ENCODE results near the gene FAM131A. TPM values are rescaled to one million over a fixed set of nuclear protein-coding genes. Genes with fewer than 3 reads are reported as not detected.

FAM131A gene
- total RNA-seq, 2 experiments from 2014 or later, result 4.0 to 5.5 TPM

DNA sequence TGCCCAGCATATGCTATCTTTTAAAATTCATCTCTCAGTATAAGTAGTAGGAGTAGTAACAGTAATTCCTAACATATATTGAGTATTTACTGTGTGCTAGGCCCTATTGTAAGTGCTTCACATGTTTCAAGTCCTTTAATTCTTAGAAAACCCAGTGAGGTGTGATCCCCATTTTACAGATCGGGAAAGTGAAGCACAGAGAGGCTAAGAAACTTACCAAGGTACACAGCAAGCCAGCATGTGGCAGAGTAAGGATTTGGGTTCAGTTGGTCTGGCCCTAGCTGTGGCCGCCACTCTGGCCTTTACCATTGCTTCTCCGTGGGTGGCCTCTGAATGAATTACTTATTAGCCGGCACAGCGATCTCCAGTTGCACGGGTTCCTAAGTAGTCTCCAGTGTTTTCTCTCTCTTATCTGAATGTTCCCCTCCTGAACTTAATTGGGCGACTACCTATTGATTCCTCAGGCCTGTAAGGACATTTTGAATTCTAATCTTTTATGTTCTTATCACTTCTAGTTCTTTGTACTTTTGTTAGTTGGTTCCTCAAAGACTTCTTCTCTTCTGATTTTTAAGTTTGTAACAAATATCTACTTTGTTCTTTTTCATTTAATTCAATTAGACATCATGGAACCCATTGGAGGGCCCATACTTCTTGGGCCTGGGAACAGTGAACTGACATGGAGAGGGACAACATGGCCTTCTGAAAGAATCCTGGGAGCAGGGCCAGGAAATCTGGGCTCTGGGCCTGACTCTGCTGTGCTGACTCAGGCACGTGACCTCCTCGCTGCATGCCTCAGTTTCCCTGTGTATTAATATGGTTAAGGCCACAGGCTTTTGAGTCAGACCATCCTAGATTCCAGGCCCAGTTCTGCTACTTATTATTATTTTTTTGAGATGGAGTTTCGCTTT, 12.4 kb downstream of the FAM131A start:
- POLR2A ChIA-PET, result no interaction called here
- DNase-seq (no peak), ATAC-seq (no peak)
- Mint-ChIP-seq H3K4me1 (ENCODE audit: low read depth) (peaks cover 4% of the 10 kb centered on the region), H3K36me3 (ENCODE audit: low read depth) (no peaks in the 10 kb centered on the region), H3K4me3 (no peak overlapping the region), H3K27ac (no peak overlapping the region), H3K9me3 (no peaks in the 10 kb centered on the region), H3K27me3 (no peaks in the 10 kb centered on the region)
- TF ChIP-seq, protein P1, sequence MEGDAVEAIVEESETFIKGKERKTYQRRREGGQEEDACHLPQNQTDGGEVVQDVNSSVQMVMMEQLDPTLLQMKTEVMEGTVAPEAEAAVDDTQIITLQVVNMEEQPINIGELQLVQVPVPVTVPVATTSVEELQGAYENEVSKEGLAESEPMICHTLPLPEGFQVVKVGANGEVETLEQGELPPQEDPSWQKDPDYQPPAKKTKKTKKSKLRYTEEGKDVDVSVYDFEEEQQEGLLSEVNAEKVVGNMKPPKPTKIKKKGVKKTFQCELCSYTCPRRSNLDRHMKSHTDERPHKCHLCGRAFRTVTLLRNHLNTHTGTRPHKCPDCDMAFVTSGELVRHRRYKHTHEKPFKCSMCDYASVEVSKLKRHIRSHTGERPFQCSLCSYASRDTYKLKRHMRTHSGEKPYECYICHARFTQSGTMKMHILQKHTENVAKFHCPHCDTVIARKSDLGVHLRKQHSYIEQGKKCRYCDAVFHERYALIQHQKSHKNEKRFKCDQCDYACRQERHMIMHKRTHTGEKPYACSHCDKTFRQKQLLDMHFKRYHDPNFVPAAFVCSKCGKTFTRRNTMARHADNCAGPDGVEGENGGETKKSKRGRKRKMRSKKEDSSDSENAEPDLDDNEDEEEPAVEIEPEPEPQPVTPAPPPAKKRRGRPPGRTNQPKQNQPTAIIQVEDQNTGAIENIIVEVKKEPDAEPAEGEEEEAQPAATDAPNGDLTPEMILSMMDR (IDR thresholded peaks at IDR 0.05), result no peak
- intact Hi-C loops (cut with micrococcal nuclease), result no loop called here
- CTCF ChIA-PET, result interaction anchor here (1.0 kb wide), 1 partner anchor 194 kb away, joined by 3 read pairs; no protein-coding TSS in a partner anchor

DNA sequence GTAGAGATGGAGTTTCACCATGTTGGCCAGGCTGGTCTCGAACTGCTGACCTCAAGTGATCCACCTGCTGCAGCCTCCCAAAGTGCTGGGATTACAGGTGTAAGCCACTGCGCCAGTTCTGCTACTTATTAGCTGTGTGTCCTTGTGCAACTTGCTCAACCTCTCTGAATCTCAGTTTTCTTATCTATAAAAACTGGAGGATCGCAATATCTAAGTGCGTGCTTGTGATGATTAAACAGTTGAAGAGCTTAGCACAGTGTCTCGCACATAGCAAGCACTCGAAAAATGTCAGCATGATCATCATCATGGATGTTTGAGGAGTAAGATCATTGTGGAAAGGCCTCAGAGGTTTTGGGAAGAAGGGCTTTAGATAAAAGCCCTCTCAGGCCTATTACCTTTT, 13.2 kb downstream of the FAM131A start:
- no peak overlapping the region for H3K27ac Mint-ChIP-seq
- no peak overlapping the region for H3K4me3 Mint-ChIP-seq
- H3K27me3 Mint-ChIP-seq, result no peaks in the 10 kb centered on the region
- peaks cover 4% of the 10 kb centered on the region for H3K4me1 Mint-ChIP-seq (ENCODE audit: low read depth)
- ChIA-PET CTCF (interaction anchor here (1.0 kb wide), 1 partner anchor 193 kb away, joined by 3 read pairs; no protein-coding TSS in a partner anchor), POLR2A (interaction anchor here (0.7 to 2.1 kb wide), 2 partner anchors 11 to 27 kb away, joined by 3 to 11 read pairs; partner anchors contain the start of genes CLCN2 and POLR2H)
- DNase-seq, result no peak
- no peaks in the 10 kb centered on the region for H3K9me3 Mint-ChIP-seq
- H3K36me3 Mint-ChIP-seq (ENCODE audit: low read depth), result no peaks in the 10 kb centered on the region
- intact Hi-C loops (cut with micrococcal nuclease), result no loop called here
- ATAC-seq, result no peak
- TF ChIP-seq, protein P1 (IDR thresholded peaks at IDR 0.05), result no peak

DNA sequence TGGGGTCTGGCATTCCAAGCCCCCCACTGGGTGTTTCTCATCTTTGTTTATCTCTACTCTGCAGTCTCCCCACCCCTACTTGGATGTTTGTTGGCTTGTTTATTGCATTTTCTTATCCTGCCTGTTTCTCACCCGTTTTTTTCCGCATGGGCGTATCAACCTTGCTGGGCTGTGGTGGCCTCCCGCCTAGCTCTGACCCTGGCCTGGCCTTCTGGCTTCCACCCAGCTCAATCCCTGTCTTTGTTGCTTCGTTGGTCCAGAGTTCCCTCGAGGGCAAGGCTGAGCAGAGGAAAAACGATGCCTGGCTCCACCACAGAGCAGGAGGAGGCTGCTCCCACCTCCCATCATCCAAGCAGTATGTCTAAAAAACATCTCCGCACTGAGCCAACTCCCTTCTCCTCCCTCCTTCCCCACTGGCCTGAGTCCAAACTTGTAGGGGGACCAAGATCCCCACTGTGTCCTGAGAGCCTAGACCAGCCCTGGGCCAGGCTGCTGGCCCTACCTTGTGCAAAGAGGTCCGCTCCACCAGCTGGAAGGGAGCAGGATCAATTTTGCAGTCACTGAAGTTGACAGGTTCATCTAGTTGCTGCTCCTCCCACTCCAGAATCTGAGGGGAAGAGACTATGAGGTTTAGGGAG, 14.2 kb downstream of the FAM131A start:
- Mint-ChIP-seq H3K4me1 (ENCODE audit: low read depth) (peaks cover 4% of the 10 kb centered on the region), H3K4me3 (no peak overlapping the region), H3K36me3 (ENCODE audit: low read depth) (no peaks in the 10 kb centered on the region), H3K27me3 (no peaks in the 10 kb centered on the region), H3K27ac (no peak overlapping the region), H3K9me3 (no peaks in the 10 kb centered on the region)
- DNase-seq (no peak), ATAC-seq (no peak)
- intact Hi-C loops (cut with micrococcal nuclease), result no loop called here
- ChIA-PET POLR2A (interaction anchor here (2.1 kb wide), 1 partner anchor 10 kb away, joined by 11 read pairs; the partner anchor contains the start of genes CLCN2 and POLR2H), CTCF (interaction anchor here (2.0 kb wide), 1 partner anchor 20 kb away, joined by 6 read pairs; no protein-coding TSS in a partner anchor)
- TF ChIP-seq, protein P1 (IDR thresholded peaks at IDR 0.05), result no peak

DNA sequence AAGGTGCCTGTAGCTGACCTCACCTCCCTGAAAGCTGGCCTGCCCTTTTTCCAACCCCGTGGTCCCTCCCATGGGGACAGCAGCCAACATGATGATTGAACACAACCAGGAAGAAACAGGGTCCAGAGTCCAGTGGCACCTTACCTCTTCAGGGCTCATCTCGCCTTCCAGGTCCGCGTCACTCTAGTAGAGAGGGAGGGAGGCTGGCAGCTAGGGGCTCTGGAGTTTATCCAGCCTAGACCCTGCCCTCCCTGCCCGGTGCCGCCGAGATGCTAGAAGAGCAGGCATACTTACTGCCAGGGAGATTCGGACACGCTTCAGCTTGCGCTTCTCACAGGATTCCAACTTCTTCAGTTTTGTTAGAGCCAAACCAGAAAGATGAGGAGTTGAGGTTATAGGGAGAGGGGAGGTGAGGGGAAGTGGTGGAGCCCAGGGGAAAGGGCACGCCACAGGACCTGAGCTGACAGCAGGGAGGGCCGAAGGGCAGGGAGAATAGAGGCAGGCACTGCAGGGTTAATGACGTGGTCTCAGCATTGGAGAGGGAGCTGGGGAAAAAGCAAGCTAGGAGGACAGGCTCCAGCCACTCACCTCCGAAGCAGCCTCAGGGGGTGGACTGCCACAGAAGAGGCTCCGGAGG, 14.9 kb downstream of the FAM131A start:
- no peak for DNase-seq
- intact Hi-C loops (cut with micrococcal nuclease), result no loop called here
- TF ChIP-seq, protein P1 (IDR thresholded peaks at IDR 0.05), result no peak
- Mint-ChIP-seq H3K36me3 (ENCODE audit: low read depth) (no peaks in the 10 kb centered on the region), H3K27me3 (no peaks in the 10 kb centered on the region), H3K4me1 (ENCODE audit: low read depth) (peaks cover 4% of the 10 kb centered on the region), H3K4me3 (no peak overlapping the region), H3K27ac (no peak overlapping the region), H3K9me3 (no peaks in the 10 kb centered on the region)
- ChIA-PET CTCF (interaction anchor here (2.0 kb wide), 1 partner anchor 20 kb away, joined by 6 read pairs; no protein-coding TSS in a partner anchor), POLR2A (interaction anchor here (2.1 kb wide), 1 partner anchor 9 kb away, joined by 11 read pairs; the partner anchor contains the start of genes CLCN2 and POLR2H)
- ATAC-seq, result no peak
